Activated CD8-positive, alpha-beta memory T cell treated with anti-CD3 and anti-CD28 coated beads, Interleukin-2, amount 50 U/mL, for 24 hours (primary cell): Measurements from ENCODE around the gene SEC61A1.

Experiments used
- DNase-seq: peaks from one replicate; pipeline ENCODE4 v3.0.0-alpha.2; 2020; ENCODE audit errors: extremely low read depth

The SEC61A1 gene

GRCh38 chr3:128060473-128061381, 8.5 kb downstream of the SEC61A1 start:
- DNase-seq, result no peak

- DNase-seq, result no peak
Observed at GRCh38 chr3:128062033-128062745, 10.0 kb downstream of the SEC61A1 start.

GRCh38 chr3:128063865-128064264, 11.6 kb downstream of the SEC61A1 start:
- DNase-seq, result no peak

GRCh38 chr3:128064962-128065361, 12.7 kb downstream of the SEC61A1 start:
- no peak for DNase-seq

GRCh38 chr3:128066114-128066513, 13.9 kb downstream of the SEC61A1 start:
- no peak for DNase-seq

- no peak for DNase-seq
Observed at GRCh38 chr3:128066676-128067075, 14.4 kb downstream of the SEC61A1 start.

- no peak for DNase-seq
Observed at GRCh38 chr3:128067489-128067888, 15.3 kb downstream of the SEC61A1 start.

- no peak for DNase-seq
Observed at GRCh38 chr3:128068156-128068620, 16.0 kb downstream of the SEC61A1 start.

- DNase-seq, result no peak
Observed at GRCh38 chr3:128069271-128069670, 17.0 kb downstream of the SEC61A1 start.

- no peak for DNase-seq
Observed at GRCh38 chr3:128070898-128071591, 18.8 kb downstream of the SEC61A1 start.

- no peak for DNase-seq
Observed at GRCh38 chr3:128071771-128072453, 19.7 kb downstream of the SEC61A1 start.

- DNase-seq, result no peak
Observed at GRCh38 chr3:128072454-128073184, 20.4 kb downstream of the SEC61A1 start.

- no peak for DNase-seq
Observed at GRCh38 chr3:128073185-128073725, 21.0 kb downstream of the SEC61A1 start.

- DNase-seq, result no peak
Observed at GRCh38 chr3:128073807-128074206, 21.6 kb downstream of the SEC61A1 start.

GRCh38 chr3:128074851-128075521, 22.7 kb downstream of the SEC61A1 start:
- no peak for DNase-seq

- DNase-seq, result peak; percentile 63
Observed at GRCh38 chr3:128075522-128076482, 23.6 kb downstream of the SEC61A1 start.

GRCh38 chr3:128076483-128077201, 24.4 kb downstream of the SEC61A1 start:
- DNase-seq, result no peak

GRCh38 chr3:128077202-128077624, 25.0 kb downstream of the SEC61A1 start:
- DNase-seq, result no peak
